ENCODE results near the gene PCDHGC5.

The PCDHGC5 gene

GRCh38 chr5:141512911-141513626, 24.2 kb downstream of the PCDHGC5 start:
- DNase-seq (ENCODE audit: low read depth), result peak; percentile 54

- peak; percentile 86 for DNase-seq (ENCODE audit: low read depth)
These were observed 24.9 kb downstream of the PCDHGC5 start for GRCh38 chr5:141513627-141514329.

- peak; percentile 69 for DNase-seq (ENCODE audit: low read depth)
These were observed 25.7 kb downstream of the PCDHGC5 start for GRCh38 chr5:141514330-141515133.

GRCh38 chr5:141515141-141515540, 26.3 kb downstream of the PCDHGC5 start:
- DNase-seq (ENCODE audit: low read depth), result no peak

- DNase-seq (ENCODE audit: low read depth), result no peak
These were observed 27.2 kb downstream of the PCDHGC5 start for GRCh38 chr5:141515946-141516671.

GRCh38 chr5:141516672-141517025, 27.8 kb downstream of the PCDHGC5 start:
- no peak for DNase-seq (ENCODE audit: low read depth)

GRCh38 chr5:141517312-141517711, 28.4 kb downstream of the PCDHGC5 start:
- no peak for DNase-seq (ENCODE audit: low read depth)

- no peak for DNase-seq (ENCODE audit: low read depth)
These were observed 29.2 kb downstream of the PCDHGC5 start for GRCh38 chr5:141517880-141518617.

- peak; percentile 34 for DNase-seq (ENCODE audit: low read depth)
These were observed 29.7 kb downstream of the PCDHGC5 start for GRCh38 chr5:141518618-141519015.

- no peak for DNase-seq (ENCODE audit: low read depth)
These were observed 31.0 kb downstream of the PCDHGC5 start for GRCh38 chr5:141519605-141520565.

- DNase-seq (ENCODE audit: low read depth), result peak; percentile 99
These were observed 32.4 kb downstream of the PCDHGC5 start for GRCh38 chr5:141521244-141521781.

GRCh38 chr5:141522301-141522700, 33.4 kb downstream of the PCDHGC5 start:
- DNase-seq (ENCODE audit: low read depth), result no peak

- DNase-seq (ENCODE audit: low read depth), result no peak
These were observed 35.1 kb downstream of the PCDHGC5 start for GRCh38 chr5:141523991-141524390.

GRCh38 chr5:141524604-141525597, 36.0 kb downstream of the PCDHGC5 start:
- DNase-seq (ENCODE audit: low read depth), result peak; percentile 94

- DNase-seq (ENCODE audit: low read depth), result no peak
These were observed 36.8 kb downstream of the PCDHGC5 start for GRCh38 chr5:141525653-141526052.

- DNase-seq (ENCODE audit: low read depth), result no peak
These were observed 38.5 kb downstream of the PCDHGC5 start for GRCh38 chr5:141527426-141527825.

GRCh38 chr5:141528291-141528984, 39.6 kb downstream of the PCDHGC5 start:
- DNase-seq (ENCODE audit: low read depth), result no peak

GRCh38 chr5:141529002-141529401, 40.1 kb downstream of the PCDHGC5 start:
- peak; percentile 53 for DNase-seq (ENCODE audit: low read depth)
